Heart left ventricle (tissue), 16 donors: ENCODE measurements around the gene RAB3C. TPM values are rescaled to one million over a fixed set of nuclear protein-coding genes. Genes with fewer than 3 reads are reported as not detected.

Experiments
- ATAC-seq, 4 donors: fragments of 200-7000 bp; cut with Tn5 transposase; one replicate each; pipeline ENCODE4 v1.9.1; 2020 to 2022; ENCODE audit warnings: moderate library complexity in 4 of 4, mild to moderate bottlenecking in 3 of 4, moderate number of reproducible peaks in 1 of 4
- DNase-seq, 5 donors: peaks; one replicate each; pipeline ENCODE4 v3.0.0-alpha.2; 2020
- H3K27ac ChIP-seq, 12 donors: fragments of 200-600 bp; sonication (generic) in 4 of 12; one replicate each; pipeline versions ENCODE4 v1.5.0 to v1.8.0; 2016 to 2022; ENCODE audit warnings: mild to moderate bottlenecking in 2 of 12
- H3K27me3 ChIP-seq, 9 donors: fragments of 200-600 bp; sonication (generic) in 2 of 9; one replicate each; pipeline versions ENCODE4 v1.5.1 to v1.8.0; 2016 to 2022; ENCODE audit warnings: mild to moderate bottlenecking in 3 of 9
- H3K36me3 ChIP-seq, 9 donors: fragments of 200-600 bp; sonication (generic) in 2 of 9; one replicate each; pipeline versions ENCODE4 v1.5.0 to v1.8.0; 2018 to 2022; ENCODE audit warnings: mild to moderate bottlenecking in 2 of 9
- H3K4me1 ChIP-seq, 12 donors: fragments of 200-600 bp; sonication (generic) in 4 of 12; one replicate each; pipeline versions ENCODE4 v1.5.0 to v1.8.0; 2016 to 2022; ENCODE audit warnings: mild to moderate bottlenecking in 3 of 12
- H3K4me3 ChIP-seq, 12 donors: fragments of 200-600 bp; sonication (generic) in 4 of 12; one replicate each; pipeline versions ENCODE4 v1.5.0 to v1.8.0; 2017 to 2022; ENCODE audit warnings: mild to moderate bottlenecking in 9 of 12, moderate library complexity in 4 of 12
- H3K9me3 ChIP-seq, 12 donors: fragments of 200-600 bp; sonication (generic) in 4 of 12; one replicate each; pipeline versions ENCODE4 v1.5.0 to v1.8.0; 2016 to 2022; ENCODE audit warnings: mild to moderate bottlenecking in 1 of 12
- CTCF ChIP-seq, 12 donors: fragments of 200-600 bp; sonication (generic) in 4 of 12; IDR thresholded peaks; one replicate each; pipeline versions ENCODE4 v1.5.0 to v1.8.0; 2018 to 2022; ENCODE audit warnings: antibody characterized with exemption in 12 of 12, mild to moderate bottlenecking in 5 of 12
- POLR2A ChIP-seq, 2 donors: fragments of 450-650 bp; IDR thresholded peaks; one replicate each; pipeline ENCODE4 v1.6.1; 2017; ENCODE audit warnings: antibody characterized with exemption in 2 of 2, mild to moderate bottlenecking in 2 of 2, moderate library complexity in 2 of 2
- WGBS, 4 donors: extraction: QIAGEN DNeasy Blood & Tissue Kit in 2 of 4; methylation state at CpG; one replicate each; pipeline versions ENCODE4 v1.1.5 to v1.1.7; 2013 to 2018; 5-methylcytosine and 5-hydroxymethylcytosine counted together
- intact Hi-C, 10 donors: fragments of 100-400 bp; cut with DNase I; formaldehyde crosslinking; loops; one replicate each; pipeline versions ENCODE4 v1.11.1 to v1.14.2; 2022
- polyA plus RNA-seq, 2 donors: library from polyadenylated mRNA; stranded (reverse); fragments of 200-250 nt; gene quantifications; one replicate each; pipeline ENCODE4 v1.2.3, GENCODE V29; 2013
- total RNA-seq, 9 donors: library from RNA; depleted of rRNA in 2 of 9; stranded (reverse); fragments of >200 nt in 2 of 9; fragmentation: NEBNext Ultra II Directional in 3 of 9; extraction: Animal tissue kit (Norgen Biotek cat#: 25700) in 3 of 9; gene quantifications; one replicate each; pipeline versions ENCODE4 v1.1.0 to v1.2.4, GENCODE V29; 2016 to 2023
- donor health status: ischemic (EF 13 %, LVEDD 7.1; RV severe dilation, severe dysfunction).
- donor health status: healthy with polysubstance abuse.
- donor health status: DM: no; HTN: yes; CAD: no.
- donor health status: DM: no; HTN: no; CAD: no.
- donor health status: ischemic (EF 25% LVEDD 6.9; RV normal size, moderate dysfunction).
- donor health status: ischemic (EF 25% LVEDD 5.7; RV mildly dilated, moderate dysfunction).
- donor health status: healthy.
- donor health status: DM: yes; HTN: yes; CAD: no.
- donor health status: ischemic (EF 35%, LVEDD 5.7; RV mildly dilated, moderate dysfunction).
- donor health status: nonischemic (EF 11% LVEDD 7.7; RV severe dilation, severe dysfunction).
- donor health status: DM: yes; HTN: yes; CAD: no.
- donor health status: PGD.
- donor health status: ischemic (EF 29% LVEDD 5.4; RV normal size, mild dysfunction).
- donor health status: nonischemic (EF 23%, LVEDD 6.1; RV moderate dilation, normal function).

Gene RAB3C
- total and polyA plus RNA-seq, 11 donors: 0.04 to 3.8 (median 0.57) TPM; not detected in 2

GRCh38 chr5:58722160-58722559 is 139.3 kb downstream of the RAB3C start:
- Histone ChIP-seq H3K4me1 (peaks cover 0 to 5% (median 0%) of the 10 kb centered on the region in 12 donors), H3K27ac (no peak overlapping the region), H3K36me3 (no peaks in the 10 kb centered on the region), H3K9me3 (peaks cover 0 to 20% (median 9%) of the 10 kb centered on the region in 12 donors), H3K4me3 (no peak overlapping the region), H3K27me3 (no peaks in the 10 kb centered on the region)
- WGBS, 4 donors: 83 to 92% (median 89%) methylated on average over 1 of the region's 1 CpG
- intact Hi-C loops: no loop called here
- TF ChIP-seq CTCF (IDR thresholded peaks at IDR 0.05): no peak
- TF ChIP-seq POLR2A (IDR thresholded peaks at IDR 0.05): no peak
- ATAC-seq (no peak), DNase-seq (no peak)

- intact Hi-C loops: no loop called here
- no peaks in the 10 kb centered on the region for H3K27me3 ChIP-seq
These were observed 142.1 kb downstream of the RAB3C start for GRCh38 chr5:58724992-58725391.

GRCh38 chr5:58731641-58732040 is 148.8 kb downstream of the RAB3C start:
- DNase-seq: no peak
- WGBS, 4 donors: 71 to 84% (median 78%) methylated on average over 1 of the region's 1 CpG
- Histone ChIP-seq H3K36me3 (no peaks in the 10 kb centered on the region), H3K27ac (no peak overlapping the region), H3K9me3 (no peaks in the 10 kb centered on the region), H3K4me1 (no peaks in the 10 kb centered on the region), H3K4me3 (no peak overlapping the region), H3K27me3 (no peaks in the 10 kb centered on the region)
- no peak for ATAC-seq
- intact Hi-C loops: no loop called here
- TF ChIP-seq CTCF (IDR thresholded peaks at IDR 0.05) (no peak), POLR2A (IDR thresholded peaks at IDR 0.05) (no peak)

More at GRCh38 chr5:58724992-58725391, 142.1 kb downstream of the RAB3C start:
- 96 to 99% (median 98%) methylated on average over 2 of the region's 2 CpGs for WGBS, 4 donors
- ATAC-seq (no peak), DNase-seq (no peak)
- TF ChIP-seq CTCF (IDR thresholded peaks at IDR 0.05) (no peak), POLR2A (IDR thresholded peaks at IDR 0.05) (no peak)
- Histone ChIP-seq H3K9me3 (peaks cover 0 to 20% (median 9%) of the 10 kb centered on the region in 12 donors), H3K36me3 (no peaks in the 10 kb centered on the region), H3K4me3 (no peak overlapping the region), H3K27ac (no peak overlapping the region), H3K4me1 (peaks cover 0 to 5% (median 0%) of the 10 kb centered on the region in 12 donors)

- no peak overlapping the region for H3K4me3 ChIP-seq
- DNase-seq (no peak), ATAC-seq (no peak)
- H3K9me3 ChIP-seq: no peaks in the 10 kb centered on the region
- no peaks in the 10 kb centered on the region for H3K27me3 ChIP-seq
- no peak overlapping the region for H3K27ac ChIP-seq
- 64 to 71% (median 67%) methylated on average over 1 of the region's 1 CpG for WGBS, 4 donors
- no peaks in the 10 kb centered on the region for H3K4me1 ChIP-seq
- intact Hi-C loops: no loop called here
- TF ChIP-seq CTCF (IDR thresholded peaks at IDR 0.05) (no peak), POLR2A (IDR thresholded peaks at IDR 0.05) (no peak)
- H3K36me3 ChIP-seq: no peaks in the 10 kb centered on the region
These were observed 152.8 kb downstream of the RAB3C start for GRCh38 chr5:58735637-58736036.
